Measurements from ENCODE around the gene EEF1AKMT4.

The EEF1AKMT4 gene

GRCh38 chr3:184229394-184230080 lies 19.9 kb upstream of the EEF1AKMT4 start, which contains the start of gene VWA5B2:
TSS of gene VWA5B2 (plus strand) at chr3:184229585. CDS start at chr3:184230529, 944 bp downstream.
- peak; percentile 87 for DNase-seq
- 0 out of 2 replicates have a peak, but pooled peaks have one; percentile 9 for TF ChIP-seq CTCF (IDR thresholded peaks at IDR 0.05; ENCODE audit: low read depth, low read length)

GRCh38 chr3:184230081-184230602 lies 19.3 kb upstream of the EEF1AKMT4 start:
- Histone ChIP-seq H3K36me3 (no peaks in the 10 kb centered on the region), H3K9me3 (no peaks in the 10 kb centered on the region), H3K27me3 (peaks cover 26% of the 10 kb centered on the region), H3K4me3 (ENCODE audit: low read depth, low read length) (peak overlapping the region; percentile 55), H3K4me1 (peaks cover 11% of the 10 kb centered on the region)
- DNase-seq, result no peak
- TF ChIP-seq CTCF (IDR thresholded peaks at IDR 0.05; ENCODE audit: low read depth, low read length), result no peak

More at GRCh38 chr3:184229394-184230080, 19.9 kb upstream of the EEF1AKMT4 start, which contains the start of gene VWA5B2:
- Histone ChIP-seq H3K9me3 (no peaks in the 10 kb centered on the region), H3K27me3 (peaks cover 26% of the 10 kb centered on the region), H3K4me1 (peaks cover 7% of the 10 kb centered on the region), H3K36me3 (no peaks in the 10 kb centered on the region), H3K4me3 (ENCODE audit: low read depth, low read length) (peak within 1 kb of the TSS; percentile 55)

- Histone ChIP-seq H3K4me3 (ENCODE audit: low read depth, low read length) (no peak overlapping the region), H3K27me3 (peaks cover 26% of the 10 kb centered on the region), H3K4me1 (peaks cover 11% of the 10 kb centered on the region), H3K9me3 (no peaks in the 10 kb centered on the region), H3K36me3 (no peaks in the 10 kb centered on the region)
- no peak for TF ChIP-seq CTCF (IDR thresholded peaks at IDR 0.05; ENCODE audit: low read depth, low read length)
- DNase-seq, result no peak
Observed at GRCh38 chr3:184230603-184231528, 18.6 kb upstream of the EEF1AKMT4 start.

GRCh38 chr3:184231671-184232070 lies 17.8 kb upstream of the EEF1AKMT4 start:
- peaks cover 11% of the 10 kb centered on the region for H3K4me1 ChIP-seq
- H3K36me3 ChIP-seq, result no peaks in the 10 kb centered on the region
- H3K4me3 ChIP-seq (ENCODE audit: low read depth, low read length), result no peak overlapping the region
- peaks cover 26% of the 10 kb centered on the region for H3K27me3 ChIP-seq
- no peak for DNase-seq
- no peaks in the 10 kb centered on the region for H3K9me3 ChIP-seq
- no peak for TF ChIP-seq CTCF (IDR thresholded peaks at IDR 0.05; ENCODE audit: low read depth, low read length)

- DNase-seq, result no peak
- TF ChIP-seq CTCF (IDR thresholded peaks at IDR 0.05; ENCODE audit: low read depth, low read length), result no peak
- Histone ChIP-seq H3K36me3 (no peaks in the 10 kb centered on the region), H3K9me3 (no peaks in the 10 kb centered on the region), H3K4me3 (ENCODE audit: low read depth, low read length) (no peak overlapping the region), H3K27me3 (peaks cover 26% of the 10 kb centered on the region), H3K4me1 (peaks cover 11% of the 10 kb centered on the region)
Observed at GRCh38 chr3:184233127-184233843, 16.2 kb upstream of the EEF1AKMT4 start.

All from BE2C (cell line).